H1 (cell line): Measurements from ENCODE around the gene TRAPPC6A.

Experiments
- HDAC6 ChIP-seq: IDR thresholded peaks from one replicate; pipeline ENCODE4 v1.7.1; 2012; ENCODE audit warnings: low read depth, mild to moderate bottlenecking, inconsistent platforms, low read length, moderate library complexity
- POLR2AphosphoS5 ChIP-seq: IDR thresholded peaks from 2 replicates; pipeline ENCODE4 v1.6.1; 2011; ENCODE audit warnings: low read depth, low read length
- TAF1 ChIP-seq: IDR thresholded peaks from 2 replicates; pipeline ENCODE4 v1.6.1; 2011; ENCODE audit warnings: mild to moderate bottlenecking, low read depth, low read length

- TF ChIP-seq HDAC6 (no peak), POLR2AphosphoS5 (no peak), TAF1 (no peak)
Measured at GRCh38 chr19:45178262-45179071, 430 bp upstream of the TRAPPC6A start, which contains the start of gene BLOC1S3.
